CD14-positive monocyte (primary cell): ENCODE data around the gene BTBD9. TPM values are rescaled to one million over a fixed set of nuclear protein-coding genes. Genes with fewer than 3 reads are reported as not detected.
A peak's percentile ranks its signal among the peaks of the same experiment; 100 is the strongest.

ENCODE experiments used
- DNase-seq, 3 donors: peaks; one replicate each; pipeline ENCODE4 v3.0.0-alpha.2; 2011 to 2022
- H2AFZ ChIP-seq: 2 replicates; pipeline ENCODE4 v1.6.0; 2012; ENCODE audit warnings: mild to moderate bottlenecking, low read depth, low read length, inconsistent platforms; ENCODE audit not compliant: insufficient read depth, poor library complexity, severe bottlenecking
- H3K27ac ChIP-seq, 2 donors: 1 replicate in 1 of 2; 2 replicates in 1 of 2; pipeline ENCODE4 v1.5.1; 2012 to 2013; ENCODE audit warnings: low read length in 2 of 2, control low read depth in 1 of 2, inconsistent platforms in 1 of 2, low read depth in 1 of 2, mild to moderate bottlenecking in 1 of 2
- H3K27me3 ChIP-seq, 2 donors: one replicate each; pipeline versions ENCODE4 v1.6.0 to v1.6.1; 2011 to 2013; ENCODE audit warnings: low read length in 2 of 2; ENCODE audit not compliant: control insufficient read depth in 2 of 2, insufficient read depth in 2 of 2
- H3K36me3 ChIP-seq, 2 donors: replicated peaks in 1 of 2; 1 replicate in 1 of 2; 2 replicates in 1 of 2; pipeline versions ENCODE4 v1.5.1 to v1.6.1; 2012 to 2013; ENCODE audit warnings: low read length in 2 of 2, control low read depth in 1 of 2, inconsistent platforms in 1 of 2, mild to moderate bottlenecking in 1 of 2; ENCODE audit not compliant: insufficient read depth in 2 of 2, control insufficient read depth in 1 of 2
- H3K4me1 ChIP-seq, 2 donors: 1 replicate in 1 of 2; 2 replicates in 1 of 2; pipeline versions ENCODE4 v1.5.1 to v1.6.1; 2012 to 2013; ENCODE audit warnings: low read length in 2 of 2, control low read depth in 1 of 2, inconsistent platforms in 1 of 2, mild to moderate bottlenecking in 1 of 2, moderate library complexity in 1 of 2; ENCODE audit not compliant: insufficient read depth in 2 of 2, control insufficient read depth in 1 of 2
- H3K4me2 ChIP-seq: replicated peaks from 2 replicates; pipeline ENCODE3; 2012; ENCODE audit warnings: low read length, moderate library complexity, mild to moderate bottlenecking; ENCODE audit not compliant: poor library complexity, severe bottlenecking; ENCODE audit errors: extremely low read depth
- H3K4me3 ChIP-seq, 3 experiments: fragments of 200-600 bp in 1 of 3; sonication (generic) in 1 of 3; replicated peaks in 1 of 3; 1 replicate in 2 of 3; 2 replicates in 1 of 3; pipeline ENCODE4 v1.5.1; 2011 to 2013; ENCODE audit warnings: low read length in 3 of 3, mild to moderate bottlenecking in 3 of 3, control low read depth in 2 of 3, low read depth in 2 of 3, inconsistent platforms in 1 of 3, moderate library complexity in 1 of 3
- H3K79me2 ChIP-seq: 2 replicates; pipeline ENCODE4 v1.6.0; 2012; ENCODE audit warnings: mild to moderate bottlenecking, control low read depth, inconsistent platforms, low read length, moderate library complexity; ENCODE audit not compliant: insufficient read depth
- H3K9ac ChIP-seq: 2 replicates; pipeline ENCODE4 v1.6.0; 2017; ENCODE audit warnings: low read length, mild to moderate bottlenecking; ENCODE audit not compliant: insufficient read depth, poor library complexity, severe bottlenecking
- H3K9me3 ChIP-seq, 2 donors: replicated peaks in 1 of 2; 1 replicate in 1 of 2; 2 replicates in 1 of 2; pipeline versions ENCODE4 v1.5.1 to v1.6.1; 2012 to 2013; ENCODE audit warnings: low read length in 2 of 2, control low read depth in 1 of 2; ENCODE audit not compliant: control insufficient read depth in 1 of 2, insufficient read depth in 1 of 2
- H4K20me1 ChIP-seq: 2 replicates; pipeline ENCODE4 v1.6.0; 2012; ENCODE audit warnings: mild to moderate bottlenecking, low read length, control low read depth, moderate library complexity; ENCODE audit not compliant: insufficient read depth
- H3K27ac Mint-ChIP-seq, 7 donors: one replicate each; pipeline ENCODE4 v1.8.0; 2020; ENCODE audit warnings: mild to moderate bottlenecking in 7 of 7, mixed read lengths in 7 of 7, moderate library complexity in 6 of 7, inconsistent platforms in 2 of 7
- H3K27me3 Mint-ChIP-seq, 3 donors: one replicate each; pipeline ENCODE4 v1.8.0; 2021 to 2022; ENCODE audit warnings: low read depth in 3 of 3, mild to moderate bottlenecking in 3 of 3, mixed read lengths in 3 of 3, moderate library complexity in 3 of 3, inconsistent platforms in 1 of 3
- H3K36me3 Mint-ChIP-seq, 2 donors: one replicate each; pipeline ENCODE4 v1.8.0; 2020; ENCODE audit warnings: mixed read lengths in 2 of 2, inconsistent platforms in 1 of 2, mild to moderate bottlenecking in 1 of 2
- H3K4me1 Mint-ChIP-seq: one replicate; pipeline ENCODE4 v1.8.0; 2020; ENCODE audit warnings: mild to moderate bottlenecking, mixed read lengths
- H3K4me3 Mint-ChIP-seq, 2 donors: one replicate each; pipeline ENCODE4 v1.8.0; 2020; ENCODE audit warnings: mild to moderate bottlenecking in 2 of 2, mixed read lengths in 2 of 2, moderate library complexity in 1 of 2
- H3K9me3 Mint-ChIP-seq, 7 donors: one replicate each; pipeline ENCODE4 v1.8.0; 2020 to 2022; ENCODE audit warnings: mixed read lengths in 7 of 7, mild to moderate bottlenecking in 6 of 7, moderate library complexity in 6 of 7, inconsistent platforms in 2 of 7
- CTCF ChIP-seq: fragments of 200-600 bp; IDR thresholded peaks from one replicate; pipeline ENCODE4 v1.8.0; 2022; ENCODE audit warnings: antibody characterized with exemption, mild to moderate bottlenecking
- WGBS: methylation state at CpG from one replicate; pipeline ENCODE4 v1.1.5; 2013; ENCODE audit warnings: missing lambda C conversion rate; ENCODE audit not compliant: insufficient coverage; 5-methylcytosine and 5-hydroxymethylcytosine counted together
- intact Hi-C, 2 donors: fragments of 100-400 bp; cut with micrococcal nuclease; formaldehyde crosslinking; loops; one replicate each; pipeline versions ENCODE4 v1.15.0 to v1.15.1; 2023
- polyA plus RNA-seq, 3 donors: library from polyadenylated mRNA; depleted of rRNA in 1 of 3; unstranded in 2 of 3; stranded (reverse) in 1 of 3; fragments of 300-500 nt in 2 of 3; fragments of >200 nt in 1 of 3; fragmentation: Illumina TruSeq in 2 of 3; gene quantifications; 1 replicate in 2 of 3; 2 replicates in 1 of 3; pipeline ENCODE4 v1.2.3, GENCODE V29; 2012 to 2021

BTBD9 gene
- polyA plus RNA-seq, 3 donors = 5.2 to 7.5 (median 6.2) TPM

- Histone ChIP-seq H3K27ac (no peak overlapping the region), H3K4me2 (no peak overlapping the region), H3K4me3 (no peak overlapping the region), H3K36me3 (peaks cover 7 to 34% of the 10 kb centered on the region in 2 donors), H3K9ac (no peak overlapping the region), H2AFZ (no peak overlapping the region), H4K20me1 (no peaks in the 10 kb centered on the region), H3K9me3 (no peaks in the 10 kb centered on the region), H3K4me1 (no peaks in the 10 kb centered on the region), H3K79me2 (no peaks in the 10 kb centered on the region), H3K27me3 (no peaks in the 10 kb centered on the region)
- H3K9me3 Mint-ChIP-seq = no peaks in the 10 kb centered on the region
- no peaks in the 10 kb centered on the region for H3K4me1 Mint-ChIP-seq
- peaks cover 28 to 35% of the 10 kb centered on the region in 2 donors for H3K36me3 Mint-ChIP-seq
- no peaks in the 10 kb centered on the region for H3K27me3 Mint-ChIP-seq
- no peak for TF ChIP-seq CTCF
- whole genome bisulfite sequencing = no CpG with 5 or more reads among the region's 1 CpG
- peak in 2 of 3 donors; percentile 4 to 13 for DNase-seq
- no peak overlapping the region for H3K27ac Mint-ChIP-seq
- no peak overlapping the region for H3K4me3 Mint-ChIP-seq
- intact Hi-C loops = no loop called here
Measured at GRCh38 chr6:38591439-38591838, 48.3 kb downstream of the BTBD9 start.

GRCh38 chr6:38589367-38589720 is 50.4 kb downstream of the BTBD9 start:
- no peak for DNase-seq
- Histone ChIP-seq H3K36me3 (peaks cover 7 to 34% of the 10 kb centered on the region in 2 donors), H3K79me2 (no peaks in the 10 kb centered on the region), H3K4me1 (no peaks in the 10 kb centered on the region), H2AFZ (no peak overlapping the region), H4K20me1 (no peaks in the 10 kb centered on the region), H3K27ac (no peak overlapping the region), H3K4me2 (no peak overlapping the region), H3K9ac (no peak overlapping the region), H3K9me3 (no peaks in the 10 kb centered on the region), H3K27me3 (no peaks in the 10 kb centered on the region), H3K4me3 (no peak overlapping the region)
- Mint-ChIP-seq H3K36me3 (peaks cover 28 to 33% of the 10 kb centered on the region in 2 donors), H3K9me3 (no peaks in the 10 kb centered on the region), H3K4me1 (no peaks in the 10 kb centered on the region), H3K27ac (no peak overlapping the region), H3K4me3 (no peak overlapping the region), H3K27me3 (no peaks in the 10 kb centered on the region)
- intact Hi-C loops = no loop called here
- TF ChIP-seq CTCF = no peak
- no CpG with 5 or more reads among the region's 1 CpG for WGBS
